ENCODE measurements around the gene SHF. TPM values are rescaled to one million over a fixed set of nuclear protein-coding genes. Genes with fewer than 3 reads are reported as not detected.

Gene SHF
- total RNA-seq, 4 donors from 2014 or later: 4.4 to 10.0 (median 7.4) TPM

GRCh38 chr15:45224621-45225217, 37.0 kb upstream of the SHF start:
- WGBS, 2 donors (ENCODE audit: low coverage in 1 of 2): 32 to 41% methylated on average over 4 to 5 of the region's 5 CpGs
- ATAC-seq: no peak
- peaks cover 24% of the 10 kb centered on the region for H3K27me3 ChIP-seq

GRCh38 chr15:45221967-45222366, 34.2 kb upstream of the SHF start:
- no peak overlapping the region for H3K27ac ChIP-seq
- peaks cover 34% of the 10 kb centered on the region for H3K27me3 ChIP-seq
- ATAC-seq: no peak
- no peak overlapping the region for H3K4me3 ChIP-seq
- H3K36me3 ChIP-seq: no peaks in the 10 kb centered on the region
- no peaks in the 10 kb centered on the region for H3K9me3 ChIP-seq
- TF ChIP-seq EP300 (IDR thresholded peaks at IDR 0.05): no peak
- TF ChIP-seq CTCF (IDR thresholded peaks at IDR 0.05): no peak
- no peak for TF ChIP-seq POLR2A (IDR thresholded peaks at IDR 0.05)
- TF ChIP-seq POLR2AphosphoS5 (IDR thresholded peaks at IDR 0.05): no peak
- H3K4me1 ChIP-seq: no peaks in the 10 kb centered on the region
- WGBS, 2 donors (ENCODE audit: low coverage in 1 of 2): 20 to 61% methylated on average over 1 to 2 of the region's 4 CpGs

More at GRCh38 chr15:45224621-45225217, 37.0 kb upstream of the SHF start:
- no peaks in the 10 kb centered on the region for H3K4me1 ChIP-seq
- no peaks in the 10 kb centered on the region for H3K9me3 ChIP-seq
- no peak for TF ChIP-seq EP300 (IDR thresholded peaks at IDR 0.05)
- no peak for TF ChIP-seq CTCF (IDR thresholded peaks at IDR 0.05)
- TF ChIP-seq POLR2AphosphoS5 (IDR thresholded peaks at IDR 0.05): no peak
- TF ChIP-seq POLR2A (IDR thresholded peaks at IDR 0.05): no peak
- H3K36me3 ChIP-seq: no peaks in the 10 kb centered on the region
- no peak overlapping the region for H3K27ac ChIP-seq
- no peak overlapping the region for H3K4me3 ChIP-seq

GRCh38 chr15:45221053-45221599, 33.4 kb upstream of the SHF start:
- no peak for ATAC-seq
- no peak overlapping the region for H3K27ac ChIP-seq
- 83 to 90% methylated on average over 2 of the region's 2 CpGs for WGBS, 2 donors (ENCODE audit: low coverage in 1 of 2)
- no peak for TF ChIP-seq POLR2AphosphoS5 (IDR thresholded peaks at IDR 0.05)
- TF ChIP-seq CTCF (IDR thresholded peaks at IDR 0.05): no peak
- no peak for TF ChIP-seq EP300 (IDR thresholded peaks at IDR 0.05)
- TF ChIP-seq POLR2A (IDR thresholded peaks at IDR 0.05): no peak
- no peak overlapping the region for H3K4me3 ChIP-seq
- no peaks in the 10 kb centered on the region for H3K36me3 ChIP-seq
- no peaks in the 10 kb centered on the region for H3K9me3 ChIP-seq
- no peaks in the 10 kb centered on the region for H3K4me1 ChIP-seq
- peaks cover 39% of the 10 kb centered on the region for H3K27me3 ChIP-seq

GRCh38 chr15:45212493-45212892, 24.7 kb upstream of the SHF start:
- TF ChIP-seq CTCF (IDR thresholded peaks at IDR 0.05) (no peak), POLR2AphosphoS5 (IDR thresholded peaks at IDR 0.05) (no peak), POLR2A (IDR thresholded peaks at IDR 0.05) (no peak), EP300 (IDR thresholded peaks at IDR 0.05) (no peak)
- Histone ChIP-seq H3K36me3 (no peaks in the 10 kb centered on the region), H3K4me3 (no peak overlapping the region), H3K9me3 (no peaks in the 10 kb centered on the region), H3K4me1 (no peaks in the 10 kb centered on the region), H3K27me3 (peaks cover 15% of the 10 kb centered on the region), H3K27ac (no peak overlapping the region)
- no peak for ATAC-seq
- 86 to 89% methylated on average over 1 of the region's 1 CpG for WGBS, 2 donors (ENCODE audit: low coverage in 1 of 2)

- Histone ChIP-seq H3K36me3 (no peaks in the 10 kb centered on the region), H3K27me3 (peaks cover 4% of the 10 kb centered on the region), H3K4me1 (peaks cover 0 to 9% (median 0%) of the 10 kb centered on the region in 3 donors), H3K9me3 (no peaks in the 10 kb centered on the region), H3K27ac (no peak overlapping the region), H3K4me3 (no peak overlapping the region)
- 0% methylated on average over 2 of the region's 2 CpGs for WGBS, 2 donors (ENCODE audit: low coverage in 1 of 2)
- no peak for ATAC-seq
- TF ChIP-seq CTCF (IDR thresholded peaks at IDR 0.05): peak; percentile 37 to 64 (median 48)
- TF ChIP-seq POLR2AphosphoS5 (IDR thresholded peaks at IDR 0.05): no peak
- no peak for TF ChIP-seq EP300 (IDR thresholded peaks at IDR 0.05)
- TF ChIP-seq POLR2A (IDR thresholded peaks at IDR 0.05): no peak
Observed at GRCh38 chr15:45205192-45205591, 17.4 kb upstream of the SHF start.
